ENCODE measurements around the gene RAB7A. TPM values are rescaled to one million over a fixed set of nuclear protein-coding genes. Genes with fewer than 3 reads are reported as not detected.
"Not testable (repeated sequence)": the region's sequence is repeated elsewhere in the genome, so short reads cannot be mapped to it uniquely, and the experiment has no call there.

Gene RAB7A
- total RNA-seq, 1 experiment from 2014 or later, result 71.2 TPM

DNA sequence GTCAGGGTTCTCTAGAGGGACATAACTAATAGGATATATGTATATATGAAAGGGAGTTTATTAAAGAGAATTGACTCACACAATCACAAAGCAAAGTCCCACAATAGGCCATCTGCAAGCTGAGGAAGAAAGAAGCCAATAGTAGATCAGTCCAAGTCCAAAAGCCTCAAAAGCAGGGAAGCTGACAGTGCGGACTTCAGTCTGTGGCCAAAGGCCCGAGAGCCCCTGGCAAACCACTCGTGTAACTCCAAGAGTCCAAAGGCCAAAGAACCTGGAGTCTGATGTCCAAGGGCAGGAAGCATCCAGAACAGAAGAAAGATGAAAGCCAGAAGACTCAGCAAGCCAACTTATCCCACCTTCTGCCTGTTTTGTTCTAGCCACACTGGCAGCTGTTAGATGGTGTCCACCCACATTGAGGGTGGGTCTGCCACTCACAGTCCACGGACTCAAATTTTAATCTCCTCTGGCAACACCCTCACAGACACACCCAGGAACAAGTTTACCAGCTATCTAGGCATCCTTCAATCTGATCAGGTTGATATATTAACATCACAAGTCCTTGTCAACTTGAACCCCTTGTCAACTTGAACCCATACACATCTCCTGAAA lies 99.2 kb downstream of the RAB7A start:
- H3K27ac ChIP-seq (ENCODE audit: low read length), result no peak overlapping the region
- H3K4me2 ChIP-seq (ENCODE audit: low read depth, low read length, poor library complexity, severe bottlenecking), result no peak overlapping the region
- H3K9ac ChIP-seq (ENCODE audit: low read length), result no peak overlapping the region
- H3K4me1 ChIP-seq (ENCODE audit: low read length), result no peaks in the 10 kb centered on the region
- no peaks in the 10 kb centered on the region for H3K79me2 ChIP-seq (ENCODE audit: low read length)
- H3K9me3 ChIP-seq (ENCODE audit: low read length), result no peaks in the 10 kb centered on the region
- H4K20me1 ChIP-seq (ENCODE audit: insufficient read depth, low read depth, low read length), result no peaks in the 10 kb centered on the region
- H3K27me3 ChIP-seq (ENCODE audit: low read length), result no peaks in the 10 kb centered on the region
- H3K4me3 ChIP-seq (ENCODE audit: low read length), result no peak overlapping the region
- no peaks in the 10 kb centered on the region for H3K9me2 ChIP-seq (replicated peaks; ENCODE audit: insufficient read depth, low read length)
- H2AFZ ChIP-seq (ENCODE audit: low read length), result no peak overlapping the region
- DNase-seq, result no peak
- no peaks in the 10 kb centered on the region for H3K36me3 ChIP-seq (ENCODE audit: insufficient read depth, low read length)

DNA sequence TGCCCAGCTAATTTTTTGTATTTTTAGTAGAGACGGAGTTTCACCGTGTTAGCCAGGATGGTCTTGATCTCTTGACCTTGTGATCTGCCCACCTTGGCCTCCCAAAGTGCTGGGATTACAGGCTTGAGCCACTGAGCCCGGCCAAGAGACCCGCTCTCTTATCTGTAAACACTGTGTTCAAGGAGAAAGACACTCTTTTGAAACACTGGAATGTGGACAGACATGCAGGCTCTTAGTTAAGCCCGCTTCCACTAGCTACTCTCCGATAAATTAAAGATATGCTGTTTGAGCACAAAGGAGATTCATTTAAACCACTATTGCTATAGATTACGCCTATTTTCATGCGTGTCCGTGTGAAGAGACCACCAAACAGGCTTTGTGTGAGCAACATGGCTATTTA lies 103.1 kb downstream of the RAB7A start:
- not testable (repeated sequence) for H3K9me3 ChIP-seq (ENCODE audit: low read length); H3K4me1 ChIP-seq (ENCODE audit: low read length); H3K27me3 ChIP-seq (ENCODE audit: low read length); DNase-seq; H4K20me1 ChIP-seq (ENCODE audit: insufficient read depth, low read depth, low read length); H2AFZ ChIP-seq (ENCODE audit: low read length); H3K4me3 ChIP-seq (ENCODE audit: low read length); H3K79me2 ChIP-seq (ENCODE audit: low read length); H3K9ac ChIP-seq (ENCODE audit: low read length); H3K4me2 ChIP-seq (ENCODE audit: low read depth, low read length, poor library complexity, severe bottlenecking); H3K36me3 ChIP-seq (ENCODE audit: insufficient read depth, low read length); H3K9me2 ChIP-seq (replicated peaks; ENCODE audit: insufficient read depth, low read length); H3K27ac ChIP-seq (ENCODE audit: low read length)

DNA sequence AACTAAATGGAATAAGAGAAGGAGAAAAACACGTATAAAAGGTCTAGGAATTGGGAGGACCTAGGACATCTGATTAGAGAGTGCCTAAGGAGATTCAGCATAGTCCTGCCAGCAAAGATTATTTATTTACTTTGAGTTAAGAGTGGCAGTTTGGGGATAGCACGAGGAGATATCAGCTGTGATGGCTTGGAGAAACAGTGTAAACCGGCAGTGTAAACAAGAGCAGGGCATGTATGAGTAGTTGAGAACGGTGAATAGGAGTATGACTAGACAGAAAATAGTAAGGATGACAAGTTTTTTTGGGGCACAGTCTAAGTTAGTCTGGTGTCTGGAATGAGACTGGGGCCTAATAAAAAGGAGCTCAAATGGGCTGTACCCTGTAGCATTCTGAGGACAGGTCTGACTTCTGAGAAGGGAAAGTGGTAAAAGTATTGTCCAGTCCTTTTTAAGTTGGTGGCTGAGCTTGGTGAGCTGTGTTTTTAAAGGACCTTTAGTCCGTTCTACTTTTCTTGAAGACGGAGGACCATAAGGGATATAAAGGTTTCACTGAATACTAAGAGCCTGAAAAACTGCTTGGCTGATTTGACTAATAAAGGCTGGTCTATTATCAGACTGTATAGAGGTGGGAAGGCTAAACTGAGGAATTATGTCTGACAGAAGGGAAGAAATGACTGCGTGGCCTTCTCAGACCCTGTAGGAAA lies 104.1 kb downstream of the RAB7A start:
- not testable (repeated sequence) for DNase-seq; H3K9ac ChIP-seq (ENCODE audit: low read length); H3K36me3 ChIP-seq (ENCODE audit: insufficient read depth, low read length); H2AFZ ChIP-seq (ENCODE audit: low read length); H3K4me3 ChIP-seq (ENCODE audit: low read length); H4K20me1 ChIP-seq (ENCODE audit: insufficient read depth, low read depth, low read length); H3K27me3 ChIP-seq (ENCODE audit: low read length); H3K27ac ChIP-seq (ENCODE audit: low read length); H3K9me3 ChIP-seq (ENCODE audit: low read length); H3K9me2 ChIP-seq (replicated peaks; ENCODE audit: insufficient read depth, low read length); H3K4me2 ChIP-seq (ENCODE audit: low read depth, low read length, poor library complexity, severe bottlenecking); H3K4me1 ChIP-seq (ENCODE audit: low read length); H3K79me2 ChIP-seq (ENCODE audit: low read length)

- H3K9ac ChIP-seq (ENCODE audit: low read length); H3K27me3 ChIP-seq (ENCODE audit: low read length); H3K4me1 ChIP-seq (ENCODE audit: low read length); H3K9me3 ChIP-seq (ENCODE audit: low read length); H3K79me2 ChIP-seq (ENCODE audit: low read length); H3K9me2 ChIP-seq (replicated peaks; ENCODE audit: insufficient read depth, low read length); DNase-seq; H3K4me2 ChIP-seq (ENCODE audit: low read depth, low read length, poor library complexity, severe bottlenecking); H3K27ac ChIP-seq (ENCODE audit: low read length); H2AFZ ChIP-seq (ENCODE audit: low read length); H3K4me3 ChIP-seq (ENCODE audit: low read length); H3K36me3 ChIP-seq (ENCODE audit: insufficient read depth, low read length); H4K20me1 ChIP-seq (ENCODE audit: insufficient read depth, low read depth, low read length): not testable (repeated sequence)
These were observed 104.8 kb downstream of the RAB7A start for GRCh38 chr3:128830762-128831161.

- not testable (repeated sequence) for H3K36me3 ChIP-seq (ENCODE audit: insufficient read depth, low read length); H3K4me1 ChIP-seq (ENCODE audit: low read length); H3K27me3 ChIP-seq (ENCODE audit: low read length); H3K9me2 ChIP-seq (replicated peaks; ENCODE audit: insufficient read depth, low read length); H3K9ac ChIP-seq (ENCODE audit: low read length); H2AFZ ChIP-seq (ENCODE audit: low read length); H3K27ac ChIP-seq (ENCODE audit: low read length); H3K4me3 ChIP-seq (ENCODE audit: low read length); H3K4me2 ChIP-seq (ENCODE audit: low read depth, low read length, poor library complexity, severe bottlenecking); H3K9me3 ChIP-seq (ENCODE audit: low read length); DNase-seq; H3K79me2 ChIP-seq (ENCODE audit: low read length); H4K20me1 ChIP-seq (ENCODE audit: insufficient read depth, low read depth, low read length)
These were observed 107.0 kb downstream of the RAB7A start for GRCh38 chr3:128832979-128833378.

DNA sequence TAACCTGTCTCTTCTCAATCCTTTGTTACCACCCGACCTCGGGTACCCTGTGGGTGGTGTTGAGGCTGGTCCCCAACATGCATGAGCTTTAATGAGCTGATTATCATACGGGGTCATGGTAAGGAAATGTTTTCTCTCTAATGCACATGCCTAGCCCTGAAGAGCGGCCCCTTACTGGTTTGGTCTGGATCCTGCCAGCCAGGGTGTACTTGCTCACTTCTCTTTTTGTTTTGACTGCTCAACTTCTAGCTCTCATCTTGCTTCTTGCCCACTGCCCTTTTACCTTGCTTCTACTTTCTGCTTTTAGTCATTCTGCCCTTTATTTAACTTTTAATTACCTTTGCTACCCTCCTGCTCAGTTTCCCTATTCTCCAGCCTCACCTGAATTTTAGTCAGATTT lies 109.1 kb downstream of the RAB7A start:
- H3K27me3 ChIP-seq (ENCODE audit: low read length), result no peaks in the 10 kb centered on the region
- no peak overlapping the region for H3K9ac ChIP-seq (ENCODE audit: low read length)
- H4K20me1 ChIP-seq (ENCODE audit: insufficient read depth, low read depth, low read length), result no peaks in the 10 kb centered on the region
- no peaks in the 10 kb centered on the region for H3K79me2 ChIP-seq (ENCODE audit: low read length)
- no peaks in the 10 kb centered on the region for H3K36me3 ChIP-seq (ENCODE audit: insufficient read depth, low read length)
- H3K4me3 ChIP-seq (ENCODE audit: low read length), result no peak overlapping the region
- no peaks in the 10 kb centered on the region for H3K4me1 ChIP-seq (ENCODE audit: low read length)
- H2AFZ ChIP-seq (ENCODE audit: low read length), result no peak overlapping the region
- no peak for DNase-seq
- no peak overlapping the region for H3K27ac ChIP-seq (ENCODE audit: low read length)
- H3K9me3 ChIP-seq (ENCODE audit: low read length), result no peaks in the 10 kb centered on the region
- no peak overlapping the region for H3K4me2 ChIP-seq (ENCODE audit: low read depth, low read length, poor library complexity, severe bottlenecking)
- H3K9me2 ChIP-seq (replicated peaks; ENCODE audit: insufficient read depth, low read length), result no peaks in the 10 kb centered on the region

DNA sequence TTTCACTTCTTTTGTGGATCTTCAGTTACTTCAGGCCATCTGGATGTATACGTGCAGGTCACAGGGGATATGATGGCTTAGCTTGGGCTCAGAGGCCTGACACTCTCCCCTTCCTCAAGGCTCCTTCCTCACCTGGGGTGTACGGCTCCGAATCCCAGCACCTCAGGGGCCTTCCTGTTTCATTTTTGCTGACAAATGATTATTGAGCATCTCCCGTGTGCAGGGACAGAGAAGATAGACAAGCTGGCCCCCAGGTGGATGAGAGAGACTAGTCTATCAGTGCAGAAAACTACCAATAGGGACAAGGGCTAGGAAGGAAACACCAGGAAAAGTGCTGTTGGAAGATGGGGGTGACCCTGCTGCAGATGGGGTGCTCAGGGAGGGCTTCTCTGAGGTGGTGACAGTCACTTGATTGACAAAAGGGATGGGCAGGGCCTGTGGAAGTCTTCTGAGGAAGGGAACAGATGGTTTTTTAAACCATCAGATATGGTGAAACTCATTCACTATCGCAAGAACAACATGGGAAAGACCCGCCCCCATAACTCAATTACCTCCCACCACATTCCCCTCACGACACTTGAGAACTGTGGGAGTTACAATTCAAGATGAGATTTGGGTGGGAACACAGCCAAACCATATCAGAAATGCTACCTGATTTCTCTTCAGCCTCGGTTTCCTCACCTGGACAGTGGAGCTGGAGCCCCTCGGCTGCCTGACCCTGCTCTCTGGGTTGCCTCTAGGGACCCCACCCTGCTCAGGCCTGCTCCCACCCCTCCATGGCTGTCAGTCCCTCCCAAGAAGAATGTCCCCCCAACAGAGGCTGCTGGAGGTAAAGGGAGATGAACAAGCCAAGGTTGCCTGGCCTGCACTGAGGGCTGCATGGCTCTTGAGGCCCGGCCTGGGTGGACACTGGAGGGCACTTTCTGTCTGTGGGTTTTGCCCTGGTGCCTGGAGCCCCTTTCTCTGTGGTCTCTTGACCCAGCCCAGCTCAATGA lies 116.2 kb downstream of the RAB7A start:
- Histone ChIP-seq H3K9me3 (ENCODE audit: low read length) (no peaks in the 10 kb centered on the region), H4K20me1 (ENCODE audit: insufficient read depth, low read depth, low read length) (no peaks in the 10 kb centered on the region), H3K4me1 (ENCODE audit: low read length) (peaks cover 16% of the 10 kb centered on the region), H3K27me3 (ENCODE audit: low read length) (no peaks in the 10 kb centered on the region), H3K27ac (ENCODE audit: low read length) (no peak overlapping the region), H3K4me2 (ENCODE audit: low read depth, low read length, poor library complexity, severe bottlenecking) (no peak overlapping the region), H3K79me2 (ENCODE audit: low read length) (no peaks in the 10 kb centered on the region), H2AFZ (ENCODE audit: low read length) (no peak overlapping the region), H3K9ac (ENCODE audit: low read length) (no peak overlapping the region), H3K36me3 (ENCODE audit: insufficient read depth, low read length) (no peaks in the 10 kb centered on the region), H3K9me2 (replicated peaks; ENCODE audit: insufficient read depth, low read length) (no peaks in the 10 kb centered on the region), H3K4me3 (ENCODE audit: low read length) (no peak overlapping the region)
- DNase-seq, result no peak

DNA sequence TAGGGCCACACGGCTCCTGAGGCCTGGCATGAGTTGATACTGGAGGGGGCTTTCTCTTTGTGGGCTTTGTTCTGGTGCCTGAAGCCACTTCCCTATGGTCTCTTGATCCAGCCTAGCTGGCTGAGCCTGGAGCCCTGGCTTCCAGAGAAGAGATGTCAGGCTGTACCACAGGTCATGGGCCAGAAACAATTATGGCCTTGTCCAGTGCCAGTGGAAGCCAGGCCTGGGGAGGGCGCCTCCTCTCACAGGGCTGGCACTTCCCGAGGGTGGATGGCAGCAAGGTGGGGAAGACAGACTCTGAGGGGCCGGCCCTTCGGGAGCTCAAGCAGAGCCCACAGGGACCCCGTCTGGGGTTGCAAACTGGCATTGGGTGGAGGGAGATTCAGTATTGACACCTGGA lies 118.5 kb downstream of the RAB7A start:
- H3K4me3 ChIP-seq (ENCODE audit: low read length), result no peak overlapping the region
- no peaks in the 10 kb centered on the region for H3K36me3 ChIP-seq (ENCODE audit: insufficient read depth, low read length)
- no peak overlapping the region for H2AFZ ChIP-seq (ENCODE audit: low read length)
- H3K27ac ChIP-seq (ENCODE audit: low read length), result no peak overlapping the region
- no peaks in the 10 kb centered on the region for H3K9me2 ChIP-seq (replicated peaks; ENCODE audit: insufficient read depth, low read length)
- H3K9ac ChIP-seq (ENCODE audit: low read length), result no peak overlapping the region
- H3K27me3 ChIP-seq (ENCODE audit: low read length), result no peaks in the 10 kb centered on the region
- H3K79me2 ChIP-seq (ENCODE audit: low read length), result no peaks in the 10 kb centered on the region
- no peaks in the 10 kb centered on the region for H4K20me1 ChIP-seq (ENCODE audit: insufficient read depth, low read depth, low read length)
- H3K4me1 ChIP-seq (ENCODE audit: low read length), result peaks cover 16% of the 10 kb centered on the region
- no peak overlapping the region for H3K4me2 ChIP-seq (ENCODE audit: low read depth, low read length, poor library complexity, severe bottlenecking)
- H3K9me3 ChIP-seq (ENCODE audit: low read length), result no peaks in the 10 kb centered on the region
- no peak for DNase-seq
